GM13976 (cell line): ENCODE data around the gene ADRA1B.

Experiments
- DNase-seq: peaks from one replicate; pipeline ENCODE4 v3.0.0; 2012; ENCODE audit warnings: low spot score
- CTCF ChIP-seq: IDR thresholded peaks from 2 replicates; pipeline ENCODE4 v1.5.1; 2012; ENCODE audit warnings: borderline replicate concordance, mild to moderate bottlenecking; ENCODE audit not compliant: insufficient read depth; ENCODE audit errors: extremely low read depth, missing control alignments, control extremely low read depth
- in situ Hi-C: fragments of 300-500 bp; cut with MboI; formaldehyde crosslinking; loops from one replicate; pipeline ENCODE4 v1.12.0; 2022; ENCODE audit warnings: low sequenced_read_pairs, mixed read lengths, inconsistent platforms; ENCODE audit not compliant: unreplicated experiment

Gene ADRA1B

GRCh38 chr5:159933531-159934485, 17.5 kb downstream of the ADRA1B start:
- TF ChIP-seq CTCF = no peak
- DNase-seq = no peak
- in situ Hi-C loops = no loop called here

- in situ Hi-C loops = no loop called here
- DNase-seq = no peak
- TF ChIP-seq CTCF = no peak
Measured at GRCh38 chr5:159935946-159936345, 19.7 kb downstream of the ADRA1B start.

GRCh38 chr5:159936686-159937329, 20.5 kb downstream of the ADRA1B start:
- in situ Hi-C loops = no loop called here
- DNase-seq = no peak
- TF ChIP-seq CTCF = no peak

- DNase-seq = no peak
- no peak for TF ChIP-seq CTCF
- in situ Hi-C loops = no loop called here
Measured at GRCh38 chr5:159937580-159937979, 21.3 kb downstream of the ADRA1B start.

GRCh38 chr5:159943326-159943725, 27.0 kb downstream of the ADRA1B start:
- no peak for TF ChIP-seq CTCF
- in situ Hi-C loops = no loop called here
- no peak for DNase-seq

- in situ Hi-C loops = no loop called here
- DNase-seq = no peak
- no peak for TF ChIP-seq CTCF
Measured at GRCh38 chr5:159944056-159944600, 27.8 kb downstream of the ADRA1B start.
